A549 (cell line): Measurements from ENCODE around the gene NUDT14. TPM values are rescaled to one million over a fixed set of nuclear protein-coding genes. Genes with fewer than 3 reads are reported as not detected.

Experiments used
- ATAC-seq, 2 experiments: fragments of 200-7000 bp in 1 of 2; fragments of >200 bp in 1 of 2; cut with Nextera tagmentation in 1 of 2; cut with Tn5 transposase in 1 of 2; 3 replicates each; pipeline versions ENCODE4 v1.8.0 to v1.9.1; 2018 to 2020; ENCODE audit warnings: mild to moderate bottlenecking in 1 of 2, moderate library complexity in 1 of 2
- CTCF ChIA-PET: fragments of 300-600 bp; sonication (Branson Sonifier 250); formaldehyde crosslinking; extraction: SDS; loops from one replicate; lab custom pipeline; 2021; ENCODE audit warnings: antibody characterized with exemption, inconsistent platforms; lab: Yijun Ruan, JAX
- POLR2A ChIA-PET: fragments of 350-600 bp; formaldehyde crosslinking; extraction: SDS; loops from one replicate; lab custom pipeline; 2021; ENCODE audit warnings: antibody characterized with exemption, inconsistent platforms; lab: Yijun Ruan, JAX
- DNase-seq, 2 experiments: peaks; one replicate each; pipeline versions ENCODE4 v3.0.0 to v3.0.0-alpha.2; 2011 to 2016; ENCODE audit warnings: low read depth in 1 of 2, low spot score in 1 of 2
- FAIRE-seq: peaks from 2 replicates; lab custom pipeline; 2011; peaks lifted over from hg19 to GRCh38; lab: Jason Lieb, UNC
- H3K27ac ChIP-seq, 2 experiments: fragments of >200 bp; sonication (Bioruptor Twin); formaldehyde crosslinking; 3 replicates each; pipeline ENCODE4 v1.5.1; 2016 to 2017
- H3K4me1 ChIP-seq: fragments of >200 bp; sonication (Bioruptor Twin); formaldehyde crosslinking; 3 replicates; pipeline ENCODE4 v1.6.1; 2016
- H3K4me2 ChIP-seq: fragments of >200 bp; sonication (Bioruptor Twin); formaldehyde crosslinking; 3 replicates; pipeline ENCODE4 v1.6.1; 2016
- H3K4me3 ChIP-seq: fragments of >200 bp; sonication (Bioruptor Twin); formaldehyde crosslinking; 3 replicates; pipeline ENCODE4 v1.5.1; 2016
- H3K9me3 ChIP-seq: fragments of >200 bp; sonication (Bioruptor Twin); formaldehyde crosslinking; 3 replicates; pipeline ENCODE4 v1.6.1; 2016
- BCL3 ChIP-seq: fragments of >200 bp; sonication (Bioruptor Twin); formaldehyde crosslinking; IDR thresholded peaks from 3 replicates; pipeline ENCODE4 v1.6.1; 2016
- BHLHE40 ChIP-seq: IDR thresholded peaks from 2 replicates; pipeline ENCODE4 v1.6.1; 2012; ENCODE audit warnings: low read depth, low read length, inconsistent platforms
- CHD4 ChIP-seq: fragments of 200-600 bp; sonication (generic); IDR thresholded peaks from 2 replicates; pipeline ENCODE4 v1.6.1; 2016; ENCODE audit warnings: antibody characterized with exemption, mild to moderate bottlenecking, borderline replicate concordance
- FOSB ChIP-seq: fragments of 250-450 bp; sonication (Bioruptor Pico); IDR thresholded peaks from 2 replicates; pipeline ENCODE4 v1.5.0; 2020; ENCODE audit warnings: mild to moderate bottlenecking, moderate library complexity
- GATA3 ChIP-seq: IDR thresholded peaks from 2 replicates; pipeline ENCODE4 v1.6.1; 2012; ENCODE audit warnings: borderline replicate concordance
- JUN ChIP-seq, 2 experiments: fragments of >200 bp; sonication (Bioruptor Twin); formaldehyde crosslinking; IDR thresholded peaks; 2 replicates in 1 of 2; 3 replicates in 1 of 2; pipeline ENCODE4 v1.6.1; 2016 to 2017
- MAZ ChIP-seq: fragments of 150-350 bp; IDR thresholded peaks from 2 replicates; pipeline ENCODE4 v1.6.1; 2014; ENCODE audit warnings: antibody characterized with exemption, low read depth, low read length, borderline replicate concordance
- NFE2L2 ChIP-seq: fragments of 150-350 bp; conservative IDR thresholded peaks from 2 replicates; pipeline ENCODE4 v1.6.1; 2014; ENCODE audit warnings: low read length
- RAD21 ChIP-seq, 2 experiments: fragments of >200 bp in 1 of 2; sonication (Bioruptor Twin) in 1 of 2; formaldehyde crosslinking in 1 of 2; IDR thresholded peaks in 1 of 2; conservative IDR thresholded peaks in 1 of 2; 2 replicates in 1 of 2; 3 replicates in 1 of 2; pipeline ENCODE4 v1.6.1; 2012 to 2018; ENCODE audit warnings: inconsistent platforms in 1 of 2
- SREBF2 ChIP-seq: fragments of 450-650 bp; IDR thresholded peaks from 2 replicates; pipeline ENCODE4 v1.6.1; 2014; ENCODE audit warnings: mild to moderate bottlenecking, moderate library complexity
- TFCP2L1 ChIP-seq: fragments of 250-450 bp; sonication (Bioruptor Pico); IDR thresholded peaks from 2 replicates; pipeline ENCODE4 v1.5.0; 2021; ENCODE audit warnings: mild to moderate bottlenecking
- TP53 ChIP-seq: fragments of 250-450 bp; sonication (Bioruptor Pico); IDR thresholded peaks from 2 replicates; pipeline ENCODE4 v1.5.0; 2021; ENCODE audit warnings: mild to moderate bottlenecking, moderate library complexity
- ZC3H11A ChIP-seq: fragments of 450-650 bp; IDR thresholded peaks from 2 replicates; pipeline ENCODE4 v1.6.1; 2014; ENCODE audit warnings: antibody characterized with exemption, mild to moderate bottlenecking
- ZFP36 ChIP-seq: fragments of 450-650 bp; IDR thresholded peaks from 2 replicates; pipeline ENCODE4 v1.6.1; 2014; ENCODE audit warnings: borderline replicate concordance; ENCODE audit not compliant: partially characterized antibody
- ZSCAN20 ChIP-seq: fragments of 250-450 bp; sonication (Bioruptor Pico); IDR thresholded peaks from 2 replicates; pipeline ENCODE4 v1.8.0; 2022; ENCODE audit warnings: mild to moderate bottlenecking, moderate library complexity
- WGBS: methylation state at CpG from one replicate; pipeline ENCODE4 v1.1.6; 2017; ENCODE audit errors: missing lambda C conversion rate; 5-methylcytosine and 5-hydroxymethylcytosine counted together
- polyA plus RNA-seq, 4 experiments: library from polyadenylated mRNA; depleted of rRNA in 3 of 4; stranded (reverse); fragments of >200 nt; fragmentation: RNase III in 1 of 4; extraction: RNeasy Plus Mini Kit Qiagen cat#74134 plus additional on column Dnase treatment in 1 of 4; gene quantifications; 2 replicates in 3 of 4; 3 replicates in 1 of 4; pipeline ENCODE4 v1.2.3, GENCODE V29; 2011 to 2017
- TF ChIP-seq, protein P1 (sequence below): fragments of 250-450 bp; sonication (Bioruptor Pico); IDR thresholded peaks from 2 replicates; pipeline ENCODE4 v1.5.0; 2021; ENCODE audit warnings: mild to moderate bottlenecking, moderate library complexity, borderline replicate concordance

Gene NUDT14
- polyA plus RNA-seq, 2 of the 4 experiments (the other 2 are of a cell fraction), result 12.6 to 30.7 TPM

DNA sequence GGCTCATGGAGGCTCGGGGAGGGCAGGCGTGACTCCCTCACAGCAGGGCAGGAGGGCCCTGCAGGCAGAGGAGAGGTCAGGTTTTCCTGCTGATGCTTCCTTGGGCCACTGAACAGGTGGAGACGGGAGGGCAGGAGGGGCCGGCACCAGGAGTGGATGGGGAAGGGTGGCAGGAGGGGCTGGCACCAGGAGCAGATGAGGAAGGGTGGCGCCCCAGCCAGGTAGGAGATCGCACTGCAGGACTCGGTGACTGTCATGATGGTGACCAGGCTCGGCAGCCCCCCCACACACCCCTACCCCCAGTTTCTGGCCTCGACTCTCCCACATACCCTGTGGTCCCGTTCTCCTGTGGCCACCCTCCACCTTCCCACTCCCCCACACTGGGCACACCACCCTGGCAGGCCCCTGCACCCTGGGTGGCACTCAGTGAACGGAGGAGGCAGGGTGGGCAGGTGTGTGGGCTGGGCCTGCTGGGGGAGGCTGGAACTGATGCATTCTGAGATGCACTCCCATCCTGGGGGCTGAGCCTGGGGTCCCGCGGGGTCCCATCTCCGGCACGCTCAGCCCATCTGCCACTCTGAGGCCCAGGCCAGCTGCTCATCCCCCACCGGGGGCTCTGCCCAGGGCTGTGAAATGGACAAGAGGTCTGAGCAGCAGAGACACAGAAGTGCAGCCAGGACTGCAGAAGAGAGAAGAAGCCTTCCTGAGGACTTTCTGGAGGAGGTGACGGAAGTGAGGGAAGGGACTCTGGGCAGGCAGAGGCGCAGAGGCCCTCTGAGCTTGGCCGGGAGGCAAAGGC, 2.8 kb downstream of the NUDT14 start:
- 86% methylated on average over 15 of the region's 19 CpGs for WGBS
- CTCF ChIA-PET, result interaction anchor here (1.0 to 7.7 kb wide), 3 partner anchors 8 to 87 kb away, joined by 3 to 45 read pairs (median 34); partner anchors contain the start of gene JAG2
- Histone ChIP-seq H3K9me3 (no peaks in the 10 kb centered on the region), H3K27ac (no peak overlapping the region), H3K4me3 (no peak overlapping the region), H3K4me2 (no peak overlapping the region), H3K4me1 (peaks cover 19% of the 10 kb centered on the region; the same call in 2 of the 3 replicates)
- no peak; a peak in 1 of 6 replicates for ATAC-seq
- no peak for FAIRE-seq
- TF ChIP-seq NFE2L2, result no peak
- TF ChIP-seq ZFP36, result peak; percentile 72
- POLR2A ChIA-PET, result interaction anchor here (1.0 kb wide), 1 partner anchor 9 kb away, joined by 3 read pairs; no protein-coding TSS in a partner anchor
- no peak for DNase-seq

GRCh38 chr14:105177082-105177481, 4.0 kb downstream of the NUDT14 start:
- TF ChIP-seq, protein P1, sequence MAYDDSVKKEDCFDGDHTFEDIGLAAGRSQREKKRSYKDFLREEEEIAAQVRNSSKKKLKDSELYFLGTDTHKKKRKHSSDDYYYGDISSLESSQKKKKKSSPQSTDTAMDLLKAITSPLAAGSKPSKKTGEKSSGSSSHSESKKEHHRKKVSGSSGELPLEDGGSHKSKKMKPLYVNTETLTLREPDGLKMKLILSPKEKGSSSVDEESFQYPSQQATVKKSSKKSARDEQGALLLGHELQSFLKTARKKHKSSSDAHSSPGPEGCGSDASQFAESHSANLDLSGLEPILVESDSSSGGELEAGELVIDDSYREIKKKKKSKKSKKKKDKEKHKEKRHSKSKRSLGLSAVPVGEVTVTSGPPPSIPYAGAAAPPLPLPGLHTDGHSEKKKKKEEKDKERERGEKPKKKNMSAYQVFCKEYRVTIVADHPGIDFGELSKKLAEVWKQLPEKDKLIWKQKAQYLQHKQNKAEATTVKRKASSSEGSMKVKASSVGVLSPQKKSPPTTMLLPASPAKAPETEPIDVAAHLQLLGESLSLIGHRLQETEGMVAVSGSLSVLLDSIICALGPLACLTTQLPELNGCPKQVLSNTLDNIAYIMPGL (CRISPR knock-in tag), result no peak
- H3K4me2 ChIP-seq, result no peak overlapping the region
- CTCF ChIA-PET, result interaction anchor here (0.7 to 15.2 kb wide), 4 partner anchors 7 to 105 kb away, joined by 3 to 132 read pairs (median 24); partner anchors contain the start of gene JAG2

GRCh38 chr14:105176513-105176912, 4.6 kb downstream of the NUDT14 start:
- no peak overlapping the region for H3K4me2 ChIP-seq
- ATAC-seq, result no peak
- TF ChIP-seq BHLHE40 (no peak), TP53 (CRISPR knock-in tag) (no peak), SREBF2 (no peak), FOSB (CRISPR knock-in tag) (no peak), RAD21 (conservative IDR thresholded peaks at IDR 0.05 in 1 of 2, IDR thresholded peaks at IDR 0.05 in 1 of 2) (no peak), GATA3 (no peak), ZC3H11A (no peak), CHD4 (no peak)
- H3K27ac ChIP-seq, result no peak overlapping the region
- WGBS, result 83% methylated on average over 8 of the region's 15 CpGs
- no peaks in the 10 kb centered on the region for H3K9me3 ChIP-seq
- no peak for FAIRE-seq
- ChIA-PET CTCF (interaction anchor here (0.7 to 15.2 kb wide), 5 partner anchors 7 to 106 kb away, joined by 3 to 132 read pairs (median 4); partner anchors contain the start of gene JAG2), POLR2A (no interaction called here)
- peaks cover 17% of the 10 kb centered on the region; the same call in 2 of the 3 replicates for H3K4me1 ChIP-seq
- H3K4me3 ChIP-seq, result no peak overlapping the region
- DNase-seq, result no peak

More at GRCh38 chr14:105177082-105177481, 4.0 kb downstream of the NUDT14 start:
- Histone ChIP-seq H3K9me3 (no peaks in the 10 kb centered on the region), H3K4me3 (no peak overlapping the region), H3K27ac (no peak overlapping the region), H3K4me1 (peaks cover 19% of the 10 kb centered on the region; the same call in 2 of the 3 replicates)
- ATAC-seq, result no peak
- no peak for FAIRE-seq
- 63% methylated on average over 9 of the region's 11 CpGs for WGBS
- DNase-seq, result no peak
- POLR2A ChIA-PET, result no interaction called here

DNA sequence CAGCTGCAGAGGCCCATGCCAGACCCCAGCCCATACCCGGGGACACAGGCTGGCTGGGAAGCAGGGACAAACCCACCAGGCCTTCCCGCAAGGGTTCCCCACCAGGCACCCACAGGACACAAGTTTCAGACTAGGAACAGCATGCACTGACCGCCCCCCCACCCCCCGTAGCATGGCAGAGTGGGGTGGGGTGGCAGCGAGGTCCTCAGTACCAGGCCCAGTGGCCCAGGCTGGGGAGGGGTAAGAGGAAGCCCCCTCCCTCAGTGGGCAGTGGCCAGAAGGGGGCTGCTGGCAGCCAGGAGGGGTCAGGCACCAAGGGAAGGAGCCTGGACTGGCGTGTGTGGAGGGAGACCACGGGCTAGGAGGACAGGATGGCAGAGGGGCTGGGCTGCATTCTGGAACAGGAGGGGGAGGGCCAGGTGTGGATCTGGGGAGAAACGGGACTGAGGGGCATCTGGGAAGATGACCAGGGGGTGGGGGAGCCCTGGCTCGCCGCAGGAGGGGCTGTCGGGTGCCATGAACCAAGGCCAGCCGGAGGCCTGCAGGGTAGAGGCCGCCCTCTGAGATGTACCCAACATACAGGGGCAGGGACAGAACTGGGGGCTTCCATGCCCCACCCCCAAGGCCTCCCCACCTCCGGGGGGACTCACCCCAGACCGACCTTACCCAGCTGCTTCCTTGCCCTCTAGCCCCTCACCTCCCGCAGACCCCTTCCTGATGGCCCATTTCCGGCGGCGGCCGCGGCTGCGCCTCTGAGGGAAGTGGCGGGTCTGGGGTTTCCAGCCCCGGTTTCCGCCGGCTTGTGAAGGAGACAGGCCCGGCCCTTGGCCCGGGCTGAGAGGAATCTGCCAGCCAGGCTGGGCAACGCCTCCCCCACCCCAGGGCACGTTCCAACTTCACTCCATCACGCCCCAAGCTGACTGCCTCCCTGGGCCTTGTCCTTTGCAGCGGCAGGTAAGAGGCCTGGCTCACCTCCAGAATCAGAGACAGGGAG, 6.9 kb downstream of the NUDT14 start:
- no peak overlapping the region for H3K27ac ChIP-seq
- ChIA-PET POLR2A (no interaction called here), CTCF (interaction anchor here (1.1 to 15.2 kb wide), 2 partner anchors 85 to 178 kb away, joined by 3 to 132 read pairs; no protein-coding TSS in a partner anchor)
- DNase-seq, result no peak
- no peak for ATAC-seq
- no peak for FAIRE-seq
- WGBS, result 87% methylated on average over 24 of the region's 32 CpGs
- H3K9me3 ChIP-seq, result no peaks in the 10 kb centered on the region
- TF ChIP-seq JUN (IDR thresholded peaks at IDR 0.05) (no peak), ZSCAN20 (CRISPR knock-in tag) (no peak), BCL3 (no peak), MAZ (no peak), TFCP2L1 (CRISPR knock-in tag) (no peak), FOSB (CRISPR knock-in tag) (no peak)
- H3K4me1 ChIP-seq, result peaks cover 10% of the 10 kb centered on the region
- no peak overlapping the region for H3K4me2 ChIP-seq
- no peak overlapping the region for H3K4me3 ChIP-seq
